GM23248 (cell line): ENCODE data around the gene FARS2. TPM values are rescaled to one million over a fixed set of nuclear protein-coding genes. Genes with fewer than 3 reads are reported as not detected.

Source experiments
- DNase-seq: peaks from one replicate; pipeline ENCODE4 v3.0.0-alpha.2; 2015
- H2AFZ ChIP-seq: fragments of 200-600 bp; sonication (generic); 2 replicates; pipeline ENCODE4 v1.6.1; 2016; ENCODE audit warnings: antibody characterized with exemption
- H3F3A ChIP-seq: fragments of 200-600 bp; sonication (generic); 2 replicates; pipeline ENCODE4 v1.6.1; 2016; ENCODE audit warnings: mild to moderate bottlenecking, antibody characterized with exemption, mixed run types; ENCODE audit not compliant: insufficient read depth
- H3K27ac ChIP-seq: fragments of 200-600 bp; sonication (generic); 2 replicates; pipeline ENCODE4 v1.5.1; 2016; ENCODE audit warnings: mild to moderate bottlenecking
- H3K27me3 ChIP-seq: fragments of 200-600 bp; sonication (generic); replicated peaks from 2 replicates; pipeline ENCODE4 v1.6.1; 2016; ENCODE audit warnings: mild to moderate bottlenecking; ENCODE audit not compliant: insufficient read depth
- H3K36me3 ChIP-seq: fragments of 200-600 bp; sonication (generic); 2 replicates; pipeline ENCODE4 v1.6.1; 2016; ENCODE audit warnings: low read depth, mild to moderate bottlenecking
- H3K4me1 ChIP-seq: fragments of 200-600 bp; sonication (generic); 2 replicates; pipeline ENCODE4 v1.6.1; 2016; ENCODE audit warnings: mild to moderate bottlenecking; ENCODE audit not compliant: insufficient read depth
- H3K4me2 ChIP-seq: fragments of 200-600 bp; sonication (generic); one replicate; pipeline ENCODE4 v1.6.1; 2016; ENCODE audit warnings: mild to moderate bottlenecking; ENCODE audit not compliant: unreplicated experiment
- H3K4me3 ChIP-seq: fragments of 200-600 bp; sonication (generic); 2 replicates; pipeline ENCODE4 v1.5.1; 2016; ENCODE audit warnings: mild to moderate bottlenecking
- H3K79me2 ChIP-seq: fragments of 200-600 bp; sonication (generic); 2 replicates; pipeline ENCODE4 v1.6.1; 2016; ENCODE audit warnings: mild to moderate bottlenecking; ENCODE audit not compliant: insufficient read depth
- H3K9ac ChIP-seq: fragments of 200-600 bp; sonication (generic); 2 replicates; pipeline ENCODE4 v1.6.1; 2016; ENCODE audit warnings: mild to moderate bottlenecking
- H3K9me2 ChIP-seq: fragments of 200-600 bp; sonication (generic); 2 replicates; pipeline ENCODE4 v1.6.1; 2016; ENCODE audit warnings: mixed run types, mild to moderate bottlenecking, moderate library complexity; ENCODE audit not compliant: insufficient read depth
- H3K9me3 ChIP-seq: fragments of 200-600 bp; sonication (generic); one replicate; pipeline ENCODE4 v1.6.1; 2017; ENCODE audit warnings: low read depth
- H4K20me1 ChIP-seq: fragments of 200-600 bp; sonication (generic); 2 replicates; pipeline ENCODE4 v1.6.0; 2016; ENCODE audit not compliant: insufficient read depth
- EZH2 ChIP-seq: fragments of 200-600 bp; sonication (generic); IDR thresholded peaks from 2 replicates; pipeline ENCODE4 v1.6.1; 2018; ENCODE audit warnings: antibody characterized with exemption, mild to moderate bottlenecking; ENCODE audit not compliant: insufficient read depth, poor library complexity, severe bottlenecking
- EZH2phosphoT487 ChIP-seq: fragments of 200-600 bp; sonication (generic); IDR thresholded peaks from 2 replicates; pipeline ENCODE4 v1.6.1; 2018; ENCODE audit warnings: antibody characterized with exemption, moderate library complexity, mild to moderate bottlenecking, low read depth; ENCODE audit not compliant: insufficient read depth
- WGBS, 2 experiments: methylation state at CpG; one replicate each; pipeline ENCODE4 v1.1.6; 2015 to 2017; ENCODE audit warnings: low lambda C conversion rate in 2 of 2, low coverage in 1 of 2; ENCODE audit errors: missing lambda C conversion rate in 2 of 2; 5-methylcytosine and 5-hydroxymethylcytosine counted together
- in situ Hi-C: fragments of 300-500 bp; cut with MboI; formaldehyde crosslinking; loops from 2 replicates; pipeline ENCODE4 v1.15.0; 2020
- polyA plus RNA-seq: library from polyadenylated mRNA; unstranded; fragments of >200 nt; fragmentation: Nextera tagmentation; extraction: Ambion mirVana; gene quantifications from 2 replicates; pipeline ENCODE4 v1.2.1, GENCODE V29; 2016
- total RNA-seq: library from RNA; depleted of rRNA; stranded (reverse); fragments of >200 nt; shearing (Covaris generic); gene quantifications from 2 replicates; pipeline ENCODE4 v1.2.3, GENCODE V29; 2014

The FARS2 gene
- total and polyA plus RNA-seq, 2 experiments from 2014 or later, result 15.1 to 16.5 TPM

DNA sequence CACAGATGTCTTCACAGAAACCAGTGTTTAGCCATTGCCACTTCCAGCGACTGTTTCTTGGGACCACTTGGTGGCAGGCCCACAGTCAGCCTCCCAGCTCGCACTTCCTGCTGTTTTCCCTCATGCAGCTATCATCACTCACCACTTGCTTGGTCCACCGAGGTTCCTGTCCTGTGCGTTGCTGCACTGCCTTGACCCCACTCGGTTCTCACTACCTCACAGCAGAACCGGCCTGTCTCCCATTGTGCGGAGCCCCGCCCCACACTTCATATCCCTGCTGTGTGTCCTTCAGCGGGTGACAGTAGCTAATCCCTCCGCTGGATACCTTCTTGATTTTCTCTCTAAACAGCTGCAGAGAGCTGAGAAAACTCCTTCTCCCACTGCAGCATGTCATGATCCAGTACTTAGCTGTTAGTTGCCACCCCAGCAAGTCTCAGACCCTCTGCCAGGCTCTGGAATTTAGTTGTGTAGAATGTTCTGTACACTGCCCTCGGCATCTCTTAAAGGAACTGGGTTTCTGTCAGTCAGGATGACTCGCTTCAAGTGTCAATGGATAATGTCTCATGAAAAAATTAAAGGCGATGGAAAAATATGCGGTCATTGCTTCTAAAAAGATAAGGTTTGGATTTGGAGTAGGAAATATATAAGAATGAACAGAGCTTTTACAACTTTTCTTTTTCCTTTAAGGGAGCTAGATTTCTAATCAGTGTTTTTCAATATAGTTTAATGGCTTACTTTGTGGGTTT, 208.0 kb downstream of the FARS2 start:
- H3K36me3 ChIP-seq, result no peaks in the 10 kb centered on the region
- in situ Hi-C loops, result loop anchor here (10.0 to 25.0 kb wide), 2 partner anchors 526 to 1068 kb away; no protein-coding TSS in a partner anchor
- H3F3A ChIP-seq, result peaks cover 10% of the 10 kb centered on the region
- TF ChIP-seq EZH2phosphoT487, result no peak
- TF ChIP-seq EZH2, result no peak
- no peaks in the 10 kb centered on the region for H3K27me3 ChIP-seq
- no peak overlapping the region for H3K4me2 ChIP-seq
- H3K9ac ChIP-seq, result no peak overlapping the region
- H4K20me1 ChIP-seq, result no peaks in the 10 kb centered on the region
- H3K4me1 ChIP-seq, result peaks cover 35% of the 10 kb centered on the region
- H3K79me2 ChIP-seq, result no peaks in the 10 kb centered on the region
- no peak for DNase-seq
- no peaks in the 10 kb centered on the region for H3K9me2 ChIP-seq
- WGBS, 2 experiments, result 87 to 90% methylated on average over 14 of the region's 14 CpGs
- no peak overlapping the region for H3K4me3 ChIP-seq
- no peak overlapping the region for H3K27ac ChIP-seq
- H3K9me3 ChIP-seq, result no peaks in the 10 kb centered on the region
- H2AFZ ChIP-seq, result no peak overlapping the region

DNA sequence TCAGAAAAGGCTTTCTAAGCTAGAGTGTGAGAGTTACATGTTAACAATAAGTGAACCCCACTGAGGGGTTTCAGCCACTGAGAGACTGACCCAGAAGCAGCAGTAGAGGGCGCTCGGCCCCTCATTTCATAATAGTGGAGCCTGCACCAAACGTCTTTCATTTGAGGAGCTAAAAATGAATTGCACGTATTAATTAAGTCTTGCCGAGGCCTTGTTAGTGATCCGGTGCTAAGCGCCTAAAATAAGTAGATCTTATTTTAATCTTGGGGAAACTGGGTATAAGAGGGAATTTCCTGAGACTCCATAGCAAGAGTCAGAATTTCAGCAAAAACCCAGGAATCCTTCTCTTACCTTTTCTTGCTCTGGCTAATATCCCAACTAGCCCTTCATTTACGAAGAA, 209.7 kb downstream of the FARS2 start:
- Histone ChIP-seq H3K4me1 (peaks cover 32% of the 10 kb centered on the region), H3K9me3 (no peaks in the 10 kb centered on the region), H3K27me3 (no peaks in the 10 kb centered on the region), H3K9me2 (no peaks in the 10 kb centered on the region), H3F3A (peaks cover 8% of the 10 kb centered on the region), H3K36me3 (no peaks in the 10 kb centered on the region), H3K79me2 (no peaks in the 10 kb centered on the region), H3K9ac (peak overlapping the region; percentile 30), H3K27ac (no peak overlapping the region), H4K20me1 (no peaks in the 10 kb centered on the region), H3K4me2 (peak overlapping the region; percentile 38), H2AFZ (no peak overlapping the region), H3K4me3 (0 out of 2 replicates have a peak overlapping the region, but pooled peaks have one; percentile 5)
- peak; percentile 83 for DNase-seq
- TF ChIP-seq EZH2phosphoT487 (no peak), EZH2 (no peak)
- in situ Hi-C loops, result loop anchor here (25.0 kb wide), 1 partner anchor 1066 kb away; no protein-coding TSS in a partner anchor
- 2 to 3% methylated on average over 8 of the region's 8 CpGs for WGBS, 2 experiments

GRCh38 chr6:5471637-5472398, 210.5 kb downstream of the FARS2 start:
- DNase-seq, result no peak
- H3K79me2 ChIP-seq, result no peaks in the 10 kb centered on the region
- no peaks in the 10 kb centered on the region for H4K20me1 ChIP-seq
- peak overlapping the region; percentile 30; the same call in 1 of the 2 replicates for H3K9ac ChIP-seq
- peaks cover under 1% of the 10 kb centered on the region for H3F3A ChIP-seq
- in situ Hi-C loops, result loop anchor here (25.0 kb wide), 1 partner anchor 1065 kb away; no protein-coding TSS in a partner anchor
- H3K9me2 ChIP-seq, result no peaks in the 10 kb centered on the region
- no peak overlapping the region for H3K4me3 ChIP-seq
- H3K27me3 ChIP-seq, result no peaks in the 10 kb centered on the region
- no peak overlapping the region for H2AFZ ChIP-seq
- H3K27ac ChIP-seq, result no peak overlapping the region
- TF ChIP-seq EZH2phosphoT487, result no peak
- TF ChIP-seq EZH2, result no peak
- 83 to 85% methylated on average over 12 of the region's 12 CpGs for WGBS, 2 experiments
- H3K9me3 ChIP-seq, result no peaks in the 10 kb centered on the region
- no peak overlapping the region for H3K4me2 ChIP-seq
- peaks cover 25% of the 10 kb centered on the region for H3K4me1 ChIP-seq
- H3K36me3 ChIP-seq, result no peaks in the 10 kb centered on the region

GRCh38 chr6:5472571-5472970, 211.3 kb downstream of the FARS2 start:
- in situ Hi-C loops, result loop anchor here (25.0 kb wide), 1 partner anchor 1065 kb away; no protein-coding TSS in a partner anchor

More at GRCh38 chr6:5472571-5472970, 211.3 kb downstream of the FARS2 start:
- no peaks in the 10 kb centered on the region for H4K20me1 ChIP-seq
- no peaks in the 10 kb centered on the region for H3K27me3 ChIP-seq
- H3K9ac ChIP-seq, result no peak overlapping the region
- H3F3A ChIP-seq, result no peaks in the 10 kb centered on the region; the same call in 1 of the 2 replicates
- no peaks in the 10 kb centered on the region for H3K79me2 ChIP-seq
- no peaks in the 10 kb centered on the region for H3K9me3 ChIP-seq
- H2AFZ ChIP-seq, result no peak overlapping the region
- H3K9me2 ChIP-seq, result no peaks in the 10 kb centered on the region
- DNase-seq, result no peak
- no peak overlapping the region for H3K4me3 ChIP-seq
- peaks cover 24% of the 10 kb centered on the region for H3K4me1 ChIP-seq
- WGBS, 2 experiments, result 93 to 94% methylated on average over 2 of the region's 2 CpGs
- no peaks in the 10 kb centered on the region for H3K36me3 ChIP-seq
- H3K27ac ChIP-seq, result no peak overlapping the region
- H3K4me2 ChIP-seq, result no peak overlapping the region
- TF ChIP-seq EZH2phosphoT487 (no peak), EZH2 (no peak)
